ENCODE measurements around the gene HOXB8. TPM values are rescaled to one million over a fixed set of nuclear protein-coding genes. Genes with fewer than 3 reads are reported as not detected.

HOXB8 gene
- not detected in 2 replicates for total RNA-seq

GRCh38 chr17:48615047-48615962 lies at the start of gene HOXB8:
Gene HOXB8 (minus strand): TSS chr17:48615292. CDS start chr17:48614704, 588 bp downstream.

GRCh38 chr17:48626245-48627117 lies 11.4 kb upstream of the HOXB8 start, which contains the start of gene HOXB9:
Gene HOXB9 (minus strand): TSS chr17:48626358. CDS start chr17:48626269, 89 bp downstream.

DNA sequence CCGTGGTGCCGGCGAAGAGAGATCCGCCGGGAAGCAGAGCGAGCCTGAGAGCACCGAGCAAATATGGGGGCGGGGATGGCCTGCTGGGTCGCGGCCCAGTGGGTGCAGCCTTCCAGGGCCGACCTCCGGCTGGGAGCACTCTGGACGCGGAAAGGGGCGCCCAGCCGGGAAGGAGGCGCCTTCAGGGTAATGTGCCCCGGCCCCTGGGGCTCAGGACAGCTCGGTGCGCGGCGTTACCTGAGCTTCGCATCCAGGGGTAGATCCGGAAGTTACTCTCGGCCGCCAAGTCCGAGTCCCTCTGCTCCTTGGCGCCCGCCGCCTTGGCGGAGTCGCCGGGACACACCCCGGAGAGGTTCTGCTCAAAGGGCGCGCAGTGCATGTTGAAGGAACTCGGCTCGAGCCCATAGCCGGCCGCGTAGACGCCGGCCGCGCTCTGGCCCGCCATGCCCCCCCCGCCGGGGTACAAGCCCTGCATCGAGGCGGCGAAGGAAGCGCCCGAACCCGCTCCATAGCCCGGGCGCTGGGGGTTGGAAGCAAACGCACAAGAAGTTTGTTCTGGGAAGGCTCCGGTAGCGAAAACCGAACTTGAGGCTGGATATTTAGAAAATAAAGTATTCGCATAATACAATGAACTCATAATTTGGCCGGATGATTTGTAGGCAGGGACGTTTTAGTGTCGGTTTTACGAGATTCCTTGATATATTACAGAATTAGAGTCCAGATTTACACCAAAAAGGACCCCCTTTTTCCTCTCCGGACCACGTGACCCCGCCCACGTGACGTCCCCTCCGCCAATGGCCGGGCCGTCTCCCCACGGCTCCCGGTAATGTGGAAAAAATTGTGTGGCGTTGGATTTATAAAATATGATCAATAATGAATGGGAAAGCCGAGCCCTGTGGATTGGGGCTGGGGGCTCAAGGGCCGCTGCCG lies 4.5 kb downstream of the HOXB8 start, which contains the start of gene HOXB7:
TSS of gene HOXB7 (minus strand) at position 736 of the 930 bp plus-strand sequence. CDS start at position 637, 99 bp downstream.

GRCh38 chr17:48604770-48605329 lies 10.2 kb downstream of the HOXB8 start, which contains the start of gene HOXB6:
Gene HOXB6 (minus strand): TSS chr17:48604986. CDS start chr17:48598150, 6,836 bp downstream.

DNA sequence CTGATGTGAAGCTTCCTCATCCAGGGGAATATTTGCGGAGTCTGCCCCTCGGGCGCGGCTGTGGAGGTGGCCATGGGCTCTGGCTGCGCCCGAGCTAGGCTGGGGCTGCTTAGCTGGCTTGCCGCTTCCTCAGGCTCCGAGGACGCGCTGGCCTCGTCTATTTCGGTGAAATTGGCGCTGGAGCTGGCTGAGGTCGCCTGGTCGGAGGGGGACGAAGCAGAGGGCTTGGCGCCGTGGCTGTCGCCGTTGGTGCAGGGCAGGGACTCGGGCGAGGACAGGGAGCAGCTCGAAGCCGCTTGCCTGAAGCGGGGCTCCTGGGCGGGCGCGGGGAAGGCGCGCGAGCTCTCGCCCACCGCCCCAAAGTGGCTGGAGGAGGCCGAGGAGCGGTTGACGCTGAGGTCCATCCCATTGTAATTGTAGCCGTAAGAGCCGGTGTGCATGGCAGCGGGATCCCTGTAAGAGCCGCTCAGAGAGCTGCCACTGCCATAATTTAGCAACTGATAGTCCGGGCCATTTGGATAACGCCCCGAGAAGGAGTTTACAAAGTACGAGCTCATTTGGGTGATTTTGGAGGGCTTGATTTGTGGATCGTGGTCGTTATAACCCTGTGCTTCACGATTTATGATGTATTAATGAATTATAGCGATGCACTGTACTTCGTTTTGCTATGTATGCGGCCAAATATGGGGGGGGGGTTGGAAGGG lies 21.8 kb downstream of the HOXB8 start, which contains the start of gene HOXB5:
TSS of gene HOXB5 (minus strand) at position 654 of the 704 bp plus-strand sequence. CDS start at position 557, 97 bp downstream.

GRCh38 chr17:48589831-48590606 lies 25.1 kb downstream of the HOXB8 start, which contains the start of gene HOXB3:
Gene HOXB3 (minus strand): TSS chr17:48590241. CDS start chr17:48552474, 37,767 bp downstream.

GRCh38 chr17:48577946-48578615 lies 37.0 kb downstream of the HOXB8 start, which contains the start of gene HOXB4:
Gene HOXB4 (minus strand): TSS chr17:48578350. CDS start chr17:48578319, 31 bp downstream.

Other genes starting within 250 kb of the HOXB8 start
- gene SKAP1, start 185.1 kb downstream of the HOXB8 start, total RNA-seq = not detected in 2 replicates
- gene HOXB1, start 84.3 kb downstream of the HOXB8 start, total RNA-seq = not detected in 2 replicates
- gene HOXB2, start 70.2 kb downstream of the HOXB8 start, total RNA-seq = 8.7 and 10.4 TPM in 2 replicates
- gene HOXB4, start 36.9 kb downstream of the HOXB8 start, total RNA-seq = 2.9 and 5.8 TPM in 2 replicates
- 16.7 and 17.3 TPM in 2 replicates for gene HOXB3, start 25.1 kb downstream of the HOXB8 start, total RNA-seq
- under 0.01 and 0.29 TPM in 2 replicates for gene HOXB5, start 21.5 kb downstream of the HOXB8 start, total RNA-seq
- 0.73 and 0.83 TPM in 2 replicates for gene HOXB6, start 10.3 kb downstream of the HOXB8 start, total RNA-seq
- 1.7 and 2.0 TPM in 2 replicates for gene HOXB7, start 4.3 kb downstream of the HOXB8 start, total RNA-seq
- under 0.01 TPM in 1 of 2 replicates, not detected in the other for gene HOXB9, start 11.1 kb upstream of the HOXB8 start, total RNA-seq
- not detected in 2 replicates for gene PRAC1, start 107.2 kb upstream of the HOXB8 start, total RNA-seq
- not detected in 2 replicates for gene PRAC2, start 107.9 kb upstream of the HOXB8 start, total RNA-seq
- not detected in 2 replicates for gene HOXB13, start 113.5 kb upstream of the HOXB8 start, total RNA-seq
- under 0.01 and 0.58 TPM in 2 replicates for gene TTLL6, start 201.9 kb upstream of the HOXB8 start, total RNA-seq
- 48.1 and 67.9 TPM in 2 replicates for gene CALCOCO2, start 215.7 kb upstream of the HOXB8 start, total RNA-seq

Measured in smooth muscle cell of trachea (primary cell).